Measurements from ENCODE around the gene TMEM200A.

DNA sequence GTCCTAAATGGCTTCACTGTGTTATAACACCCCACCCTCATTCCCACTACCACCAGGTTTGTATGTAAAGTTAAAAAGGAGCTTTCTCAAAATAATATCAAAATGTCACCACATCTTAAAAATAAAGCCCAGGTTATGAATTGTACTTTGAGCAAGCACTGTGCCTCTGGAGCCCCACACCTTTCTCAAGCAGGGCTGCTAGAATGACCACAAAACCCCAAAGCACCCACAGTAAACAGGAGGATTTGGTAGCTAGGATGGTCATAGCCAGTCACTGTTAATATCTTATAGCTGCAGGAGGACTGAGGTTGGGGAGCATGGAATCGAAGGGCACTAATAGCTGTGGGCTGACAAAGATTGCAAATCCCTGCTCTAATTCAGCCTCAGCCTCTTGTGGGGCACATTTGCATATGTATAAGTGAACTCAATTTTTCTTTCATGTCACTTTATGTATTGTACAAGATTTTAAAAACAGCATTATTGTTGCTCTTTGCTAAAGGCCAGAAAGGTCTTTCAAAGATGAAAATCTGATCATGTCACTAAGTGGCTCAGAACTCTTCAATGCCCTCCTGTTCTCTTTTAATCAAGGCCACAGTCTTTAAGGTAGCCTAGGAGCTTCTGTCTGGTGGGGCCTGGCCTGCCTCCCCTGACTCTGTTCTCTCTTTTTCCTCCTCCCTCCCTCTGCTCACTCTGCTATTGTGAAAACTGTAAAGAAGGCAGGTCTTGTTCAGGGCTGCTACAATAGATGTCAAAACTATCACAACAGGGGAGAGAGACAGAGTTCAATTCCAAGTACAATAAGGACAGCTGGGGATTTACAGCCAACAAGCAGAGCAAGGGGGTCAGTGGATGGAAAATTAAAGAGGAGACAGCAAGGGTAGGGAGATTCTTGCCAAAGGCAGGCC is 101.6 kb downstream of the TMEM200A start:
- TF ChIP-seq EZH2 (IDR thresholded peaks at IDR 0.05; ENCODE audit: low read depth): no peak
- TF ChIP-seq, protein P1, sequence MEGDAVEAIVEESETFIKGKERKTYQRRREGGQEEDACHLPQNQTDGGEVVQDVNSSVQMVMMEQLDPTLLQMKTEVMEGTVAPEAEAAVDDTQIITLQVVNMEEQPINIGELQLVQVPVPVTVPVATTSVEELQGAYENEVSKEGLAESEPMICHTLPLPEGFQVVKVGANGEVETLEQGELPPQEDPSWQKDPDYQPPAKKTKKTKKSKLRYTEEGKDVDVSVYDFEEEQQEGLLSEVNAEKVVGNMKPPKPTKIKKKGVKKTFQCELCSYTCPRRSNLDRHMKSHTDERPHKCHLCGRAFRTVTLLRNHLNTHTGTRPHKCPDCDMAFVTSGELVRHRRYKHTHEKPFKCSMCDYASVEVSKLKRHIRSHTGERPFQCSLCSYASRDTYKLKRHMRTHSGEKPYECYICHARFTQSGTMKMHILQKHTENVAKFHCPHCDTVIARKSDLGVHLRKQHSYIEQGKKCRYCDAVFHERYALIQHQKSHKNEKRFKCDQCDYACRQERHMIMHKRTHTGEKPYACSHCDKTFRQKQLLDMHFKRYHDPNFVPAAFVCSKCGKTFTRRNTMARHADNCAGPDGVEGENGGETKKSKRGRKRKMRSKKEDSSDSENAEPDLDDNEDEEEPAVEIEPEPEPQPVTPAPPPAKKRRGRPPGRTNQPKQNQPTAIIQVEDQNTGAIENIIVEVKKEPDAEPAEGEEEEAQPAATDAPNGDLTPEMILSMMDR (conservative IDR thresholded peaks at IDR 0.05): no peak
